ENCODE measurements around the gene DNAJC21. TPM values are rescaled to one million over a fixed set of nuclear protein-coding genes. Genes with fewer than 3 reads are reported as not detected.

DNAJC21 gene
- total and polyA plus RNA-seq, 2 of the 4 experiments (the other 2 are of a cell fraction) = 8.8 to 12.7 TPM

GRCh38 chr5:34957857-34958690, 28.7 kb downstream of the DNAJC21 start:
- Histone ChIP-seq H2AFZ (replicated peaks; ENCODE audit: low read length, poor library complexity) (no peak overlapping the region), H3K9me3 (ENCODE audit: control insufficient read depth, insufficient read depth, low read length) (no peaks in the 10 kb centered on the region), H2BK20ac (ENCODE audit: low read depth, low read length) (no peak overlapping the region), H2BK15ac (ENCODE audit: low read depth, low read length) (no peak overlapping the region), H3K27ac (ENCODE audit: insufficient read depth, low read length) (0 out of 2 replicates have a peak overlapping the region, but pooled peaks have one; percentile 33), H3K4me1 (ENCODE audit: control insufficient read depth, insufficient read depth, low read length) (peaks cover 5% of the 10 kb centered on the region), H3K4me3 (ENCODE audit: insufficient read depth, low read depth, low read length) (no peak overlapping the region), H3K79me1 (ENCODE audit: low read depth in 1 of 2, low read length in 2 of 2) (no peaks in the 10 kb centered on the region), H3K4me2 (ENCODE audit: low read depth, low read length) (no peak overlapping the region), H3K18ac (ENCODE audit: low read depth, low read length) (no peak overlapping the region), H4K91ac (ENCODE audit: insufficient read depth, low read depth, low read length) (no peak overlapping the region), H2AK5ac (ENCODE audit: low read depth, low read length) (no peak overlapping the region), H4K20me1 (ENCODE audit: insufficient read depth, low read length) (no peaks in the 10 kb centered on the region), H3K4ac (ENCODE audit: low read depth, low read length) (no peak overlapping the region), H2AK9ac (replicated peaks; ENCODE audit: low read depth, low read length, poor library complexity) (no peak overlapping the region), H3K14ac (replicated peaks; ENCODE audit: low read depth, low read length) (no peak overlapping the region), H3K9ac (ENCODE audit: low read depth, low read length) (no peak overlapping the region), H3K56ac (ENCODE audit: extremely low read depth, insufficient read depth, low read length) (no peak overlapping the region), H3K27me3 (ENCODE audit: control insufficient read depth, insufficient read depth, low read length) (no peaks in the 10 kb centered on the region), H2BK120ac (ENCODE audit: low read depth, low read length) (no peak overlapping the region), H3K23ac (ENCODE audit: low read depth, low read length) (no peak overlapping the region), H3K9me1 (ENCODE audit: insufficient read depth, low read length) (no peaks in the 10 kb centered on the region; the same call in 1 of the 2 replicates), H4K8ac (ENCODE audit: low read depth in 2 of 2, low read length in 2 of 2) (no peak overlapping the region), H4K5ac (ENCODE audit: low read depth, low read length) (no peak overlapping the region), H2BK5ac (ENCODE audit: low read depth, low read length, poor library complexity, severe bottlenecking) (no peak overlapping the region), H3K36me3 (ENCODE audit: control insufficient read depth, insufficient read depth, low read length) (peaks cover 5% of the 10 kb centered on the region)
- dilution Hi-C loops (cut with HindIII; ENCODE audit: low sequenced_read_pairs, unreplicated experiment) = no loop called here
- BruUV-seq (replicated peaks) = TSS peak; percentile 14
- TF ChIP-seq, protein P1, sequence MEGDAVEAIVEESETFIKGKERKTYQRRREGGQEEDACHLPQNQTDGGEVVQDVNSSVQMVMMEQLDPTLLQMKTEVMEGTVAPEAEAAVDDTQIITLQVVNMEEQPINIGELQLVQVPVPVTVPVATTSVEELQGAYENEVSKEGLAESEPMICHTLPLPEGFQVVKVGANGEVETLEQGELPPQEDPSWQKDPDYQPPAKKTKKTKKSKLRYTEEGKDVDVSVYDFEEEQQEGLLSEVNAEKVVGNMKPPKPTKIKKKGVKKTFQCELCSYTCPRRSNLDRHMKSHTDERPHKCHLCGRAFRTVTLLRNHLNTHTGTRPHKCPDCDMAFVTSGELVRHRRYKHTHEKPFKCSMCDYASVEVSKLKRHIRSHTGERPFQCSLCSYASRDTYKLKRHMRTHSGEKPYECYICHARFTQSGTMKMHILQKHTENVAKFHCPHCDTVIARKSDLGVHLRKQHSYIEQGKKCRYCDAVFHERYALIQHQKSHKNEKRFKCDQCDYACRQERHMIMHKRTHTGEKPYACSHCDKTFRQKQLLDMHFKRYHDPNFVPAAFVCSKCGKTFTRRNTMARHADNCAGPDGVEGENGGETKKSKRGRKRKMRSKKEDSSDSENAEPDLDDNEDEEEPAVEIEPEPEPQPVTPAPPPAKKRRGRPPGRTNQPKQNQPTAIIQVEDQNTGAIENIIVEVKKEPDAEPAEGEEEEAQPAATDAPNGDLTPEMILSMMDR (conservative IDR thresholded peaks at IDR 0.05; ENCODE audit: low read depth, low read length) = peak; percentile 66
- no peak for TF ChIP-seq BHLHE40 (IDR thresholded peaks at IDR 0.05; ENCODE audit: low read depth, low read length)
- peak; percentile 65 for TF ChIP-seq RAD21 (IDR thresholded peaks at IDR 0.05; ENCODE audit: low read length)
- TF ChIP-seq, protein P2, sequence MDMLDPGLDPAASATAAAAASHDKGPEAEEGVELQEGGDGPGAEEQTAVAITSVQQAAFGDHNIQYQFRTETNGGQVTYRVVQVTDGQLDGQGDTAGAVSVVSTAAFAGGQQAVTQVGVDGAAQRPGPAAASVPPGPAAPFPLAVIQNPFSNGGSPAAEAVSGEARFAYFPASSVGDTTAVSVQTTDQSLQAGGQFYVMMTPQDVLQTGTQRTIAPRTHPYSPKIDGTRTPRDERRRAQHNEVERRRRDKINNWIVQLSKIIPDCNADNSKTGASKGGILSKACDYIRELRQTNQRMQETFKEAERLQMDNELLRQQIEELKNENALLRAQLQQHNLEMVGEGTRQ (IDR thresholded peaks at IDR 0.05; ENCODE audit: low read depth, low read length) = no peak
- no peak for TF ChIP-seq RFX5 (IDR thresholded peaks at IDR 0.05; ENCODE audit: low read depth, low read length)
- no peak for TF ChIP-seq MAFK (IDR thresholded peaks at IDR 0.05; ENCODE audit: low read depth, low read length)
- no peak for TF ChIP-seq MAZ (IDR thresholded peaks at IDR 0.05; ENCODE audit: borderline replicate concordance, low read depth, low read length)
- no peak for TF ChIP-seq ELK1 (IDR thresholded peaks at IDR 0.05; ENCODE audit: borderline replicate concordance, low read depth, low read length)
- TF ChIP-seq SMC3 (IDR thresholded peaks at IDR 0.05; ENCODE audit: low read depth, low read length) = peak; percentile 52
- TF ChIP-seq CEBPB (IDR thresholded peaks at IDR 0.05; ENCODE audit: low read depth, low read length) = no peak
- peak; percentile 36 for DNase-seq
- no CpG with 5 or more reads among the region's 5 CpGs for WGBS, 2 experiments (ENCODE audit: extremely low coverage in 2 of 2, insufficient read length in 1 of 2)
- peak; percentile 87 for ATAC-seq (ENCODE audit: low read depth)
- in situ Hi-C loops (cut with MboI; ENCODE audit: low sequenced_read_pairs) = no loop called here
- intact Hi-C loops (cut with micrococcal nuclease) = loop anchor here (1.0 to 5.0 kb wide), 4 partner anchors 45 to 969 kb away; no protein-coding TSS in a partner anchor
- POLR2A ChIA-PET (ENCODE audit: unreplicated experiment) = no interaction called here
- CTCF ChIA-PET = interaction anchor here (0.6 to 1.5 kb wide), 12 partner anchors 9 to 1731 kb away, joined by 3 to 7 read pairs (median 3); no protein-coding TSS in a partner anchor

Data from IMR-90 (cell line).